Measurements from ENCODE around the gene HOXA5. TPM values are rescaled to one million over a fixed set of nuclear protein-coding genes. Genes with fewer than 3 reads are reported as not detected.
A peak's percentile ranks its signal among the peaks of the same experiment; 100 is the strongest.

Gene HOXA5
- total and polyA plus RNA-seq, 10 of the 15 experiments (the other 5 are each of a cell fraction or from before 2014, with no cell fraction given): 0.05 to 0.13 TPM; not detected in 8

DNA sequence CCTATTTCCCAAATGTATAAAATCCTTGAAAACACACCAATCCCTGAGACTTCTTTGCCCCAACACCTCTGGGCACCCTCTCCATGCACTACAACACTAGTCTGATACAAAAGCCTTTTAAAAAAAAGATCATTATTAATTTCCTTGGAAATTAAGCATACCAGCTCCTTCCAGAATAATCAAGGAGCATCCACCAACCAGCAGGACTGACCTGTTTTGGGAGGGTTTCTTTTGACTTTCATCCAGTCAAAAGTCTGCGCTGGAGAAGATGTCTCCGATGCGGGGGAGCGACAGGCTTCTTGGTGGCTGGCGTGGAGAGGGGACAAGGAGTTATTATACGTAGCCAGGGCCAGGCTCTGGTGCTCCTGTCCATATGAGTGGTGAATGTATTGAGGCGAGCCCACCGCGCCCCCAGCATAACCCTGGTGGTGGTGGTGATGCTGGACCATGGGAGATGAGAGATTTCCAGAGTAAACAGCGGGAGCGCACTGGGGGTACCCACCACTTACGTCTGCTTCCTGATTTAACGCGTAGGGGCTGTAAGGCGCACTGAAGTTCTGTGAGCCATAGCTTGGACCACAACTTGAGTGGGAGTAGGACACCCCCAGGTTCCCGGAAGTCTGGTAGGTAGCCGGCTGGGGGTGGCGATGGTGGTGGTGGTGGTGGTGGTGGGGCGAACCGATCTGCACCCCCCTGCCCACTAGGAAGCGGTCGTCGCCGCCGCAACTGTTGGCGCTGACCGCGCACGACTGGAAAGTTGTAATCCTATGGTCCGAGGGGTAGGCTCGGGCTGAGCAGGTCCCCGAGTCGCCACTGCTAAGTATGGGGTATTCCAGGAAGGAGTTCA, 48.2 kb downstream of the HOXA5 start:
- DNase-seq (ENCODE audit: low read depth, low spot score): no peak
- Histone ChIP-seq H3K36me3 (ENCODE audit: control insufficient read depth in 2 of 2, insufficient read depth in 2 of 2, low read length in 1 of 2) (no peaks in the 10 kb centered on the region), H3K27me3 (replicated peaks in 1 of 2; ENCODE audit: control insufficient read depth in 2 of 2, insufficient read depth in 2 of 2, low read length in 1 of 2) (peaks cover 0 to 10% of the 10 kb centered on the region in 2 experiments; a peak in 3 of 4 replicates), H3K4me1 (ENCODE audit: control insufficient read depth, insufficient read depth, low read length) (peaks cover 6% of the 10 kb centered on the region), H4K20me1 (ENCODE audit: control insufficient read depth, insufficient read depth) (no peaks in the 10 kb centered on the region), H3K4me2 (ENCODE audit: control insufficient read depth, insufficient read depth) (peak overlapping the region; percentile 94), H3K9me3 (replicated peaks; ENCODE audit: control insufficient read depth, insufficient read depth, low read length) (no peaks in the 10 kb centered on the region), H2AFZ (ENCODE audit: control insufficient read depth, low read depth, low read length) (peak overlapping the region; percentile 82), H3K4me3 (peak overlapping the region; percentile 92; the same call in 1 of the 2 replicates), H3K9ac (ENCODE audit: control insufficient read depth, insufficient read depth, low read length) (no peak overlapping the region), H3K79me2 (ENCODE audit: control insufficient read depth, insufficient read depth, low read length) (no peaks in the 10 kb centered on the region), H3K27ac (ENCODE audit: control insufficient read depth, insufficient read depth) (no peak overlapping the region)
- TF ChIP-seq ASH2L (IDR thresholded peaks at IDR 0.05; ENCODE audit: borderline replicate concordance, low read depth) (no peak), CBX5 (IDR thresholded peaks at IDR 0.05; ENCODE audit: low read depth) (no peak), MTA2 (IDR thresholded peaks at IDR 0.05; ENCODE audit: low read depth) (peak; percentile 36; the same call in 1 of the 2 replicates), SMARCA5 (IDR thresholded peaks at IDR 0.05) (peak; percentile 27; the same call in 1 of the 2 replicates), GATAD2B (conservative IDR thresholded peaks at IDR 0.05; ENCODE audit: low read depth) (peak; percentile 43; the same call in 1 of the 2 replicates), NR2F1 (conservative IDR thresholded peaks at IDR 0.05) (no peak; the same call in 1 of the 2 replicates), DPF2 (IDR thresholded peaks at IDR 0.05) (peak; percentile 84), PAX5 (IDR thresholded peaks at IDR 0.05; ENCODE audit: borderline replicate concordance, low read depth, low read length) (no peak), IKZF1 (conservative IDR thresholded peaks at IDR 0.05) (0 out of 2 replicates have a peak, but pooled peaks have one; percentile 46), SP1 (IDR thresholded peaks at IDR 0.05; ENCODE audit: low read depth, low read length) (no peak), RUNX3 (IDR thresholded peaks at IDR 0.05; ENCODE audit: low read length) (0 out of 2 replicates have a peak, but pooled peaks have one; percentile 14)
- TF ChIP-seq, protein P1, sequence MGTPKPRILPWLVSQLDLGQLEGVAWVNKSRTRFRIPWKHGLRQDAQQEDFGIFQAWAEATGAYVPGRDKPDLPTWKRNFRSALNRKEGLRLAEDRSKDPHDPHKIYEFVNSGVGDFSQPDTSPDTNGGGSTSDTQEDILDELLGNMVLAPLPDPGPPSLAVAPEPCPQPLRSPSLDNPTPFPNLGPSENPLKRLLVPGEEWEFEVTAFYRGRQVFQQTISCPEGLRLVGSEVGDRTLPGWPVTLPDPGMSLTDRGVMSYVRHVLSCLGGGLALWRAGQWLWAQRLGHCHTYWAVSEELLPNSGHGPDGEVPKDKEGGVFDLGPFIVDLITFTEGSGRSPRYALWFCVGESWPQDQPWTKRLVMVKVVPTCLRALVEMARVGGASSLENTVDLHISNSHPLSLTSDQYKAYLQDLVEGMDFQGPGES (IDR thresholded peaks at IDR 0.05): no peak
- TF ChIP-seq, protein P2, sequence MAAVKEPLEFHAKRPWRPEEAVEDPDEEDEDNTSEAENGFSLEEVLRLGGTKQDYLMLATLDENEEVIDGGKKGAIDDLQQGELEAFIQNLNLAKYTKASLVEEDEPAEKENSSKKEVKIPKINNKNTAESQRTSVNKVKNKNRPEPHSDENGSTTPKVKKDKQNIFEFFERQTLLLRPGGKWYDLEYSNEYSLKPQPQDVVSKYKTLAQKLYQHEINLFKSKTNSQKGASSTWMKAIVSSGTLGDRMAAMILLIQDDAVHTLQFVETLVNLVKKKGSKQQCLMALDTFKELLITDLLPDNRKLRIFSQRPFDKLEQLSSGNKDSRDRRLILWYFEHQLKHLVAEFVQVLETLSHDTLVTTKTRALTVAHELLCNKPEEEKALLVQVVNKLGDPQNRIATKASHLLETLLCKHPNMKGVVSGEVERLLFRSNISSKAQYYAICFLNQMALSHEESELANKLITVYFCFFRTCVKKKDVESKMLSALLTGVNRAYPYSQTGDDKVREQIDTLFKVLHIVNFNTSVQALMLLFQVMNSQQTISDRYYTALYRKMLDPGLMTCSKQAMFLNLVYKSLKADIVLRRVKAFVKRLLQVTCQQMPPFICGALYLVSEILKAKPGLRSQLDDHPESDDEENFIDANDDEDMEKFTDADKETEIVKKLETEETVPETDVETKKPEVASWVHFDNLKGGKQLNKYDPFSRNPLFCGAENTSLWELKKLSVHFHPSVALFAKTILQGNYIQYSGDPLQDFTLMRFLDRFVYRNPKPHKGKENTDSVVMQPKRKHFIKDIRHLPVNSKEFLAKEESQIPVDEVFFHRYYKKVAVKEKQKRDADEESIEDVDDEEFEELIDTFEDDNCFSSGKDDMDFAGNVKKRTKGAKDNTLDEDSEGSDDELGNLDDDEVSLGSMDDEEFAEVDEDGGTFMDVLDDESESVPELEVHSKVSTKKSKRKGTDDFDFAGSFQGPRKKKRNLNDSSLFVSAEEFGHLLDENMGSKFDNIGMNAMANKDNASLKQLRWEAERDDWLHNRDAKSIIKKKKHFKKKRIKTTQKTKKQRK (IDR thresholded peaks at IDR 0.05; ENCODE audit: low read depth, low read length): no peak
- TF ChIP-seq, protein P3, sequence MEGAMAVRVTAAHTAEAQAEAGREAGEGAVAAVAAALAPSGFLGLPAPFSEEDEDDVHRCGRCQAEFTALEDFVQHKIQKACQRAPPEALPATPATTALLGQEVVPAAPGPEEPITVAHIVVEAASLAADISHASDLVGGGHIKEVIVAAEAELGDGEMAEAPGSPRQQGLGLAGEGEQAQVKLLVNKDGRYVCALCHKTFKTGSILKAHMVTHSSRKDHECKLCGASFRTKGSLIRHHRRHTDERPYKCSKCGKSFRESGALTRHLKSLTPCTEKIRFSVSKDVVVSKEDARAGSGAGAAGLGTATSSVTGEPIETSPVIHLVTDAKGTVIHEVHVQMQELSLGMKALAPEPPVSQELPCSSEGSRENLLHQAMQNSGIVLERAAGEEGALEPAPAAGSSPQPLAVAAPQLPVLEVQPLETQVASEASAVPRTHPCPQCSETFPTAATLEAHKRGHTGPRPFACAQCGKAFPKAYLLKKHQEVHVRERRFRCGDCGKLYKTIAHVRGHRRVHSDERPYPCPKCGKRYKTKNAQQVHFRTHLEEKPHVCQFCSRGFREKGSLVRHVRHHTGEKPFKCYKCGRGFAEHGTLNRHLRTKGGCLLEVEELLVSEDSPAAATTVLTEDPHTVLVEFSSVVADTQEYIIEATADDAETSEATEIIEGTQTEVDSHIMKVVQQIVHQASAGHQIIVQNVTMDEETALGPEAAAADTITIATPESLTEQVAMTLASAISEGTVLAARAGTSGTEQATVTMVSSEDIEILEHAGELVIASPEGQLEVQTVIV (IDR thresholded peaks at IDR 0.05; ENCODE audit: borderline replicate concordance, partially characterized antibody): no peak
- ChIA-PET CTCF (interaction anchor here (1.1 to 3.4 kb wide), 3 partner anchors 12 to 58 kb away, joined by 3 to 18 read pairs (median 10); no protein-coding TSS in a partner anchor), POLR2A (interaction anchor here (1.1 to 2.5 kb wide), 4 partner anchors 11 to 232 kb away, joined by 5 to 15 read pairs (median 10); partner anchors contain the start of gene SKAP2), RAD21 (ENCODE audit: unreplicated experiment) (interaction anchor here (0.6 to 3.7 kb wide), 7 partner anchors 12 to 229 kb away, joined by 3 to 24 read pairs (median 5); no protein-coding TSS in a partner anchor), SMC1A (ENCODE audit: uncharacterized antibody, unreplicated experiment) (interaction anchor here (0.9 to 7.9 kb wide), 4 partner anchors 13 to 745 kb away, joined by 3 to 110 read pairs (median 6); no protein-coding TSS in a partner anchor)
- WGBS (ENCODE audit: insufficient coverage, insufficient replicate concordance, low lambda C conversion rate, missing lambda C conversion rate): 17% methylated on average over 33 of the region's 33 CpGs
- in situ Hi-C loops (cut with MboI) (no loop called here), intact Hi-C loops (cut with micrococcal nuclease; ENCODE audit: unreplicated experiment) (no loop called here)
- peak; percentile 7 for ATAC-seq
- BruUV-seq (replicated peaks): TSS peak; percentile 71
- no peak for FAIRE-seq
